Stimulated activated CD4-positive, alpha-beta T cell treated with anti-CD3 and anti-CD28 coated beads, Interleukin-4, amount 100 ng/mL, for 48 hours (primary cell): Measurements from ENCODE around the gene MAP3K5.
A peak's percentile ranks its signal among the peaks of the same experiment; 100 is the strongest.

Experiments
- DNase-seq, 2 donors: peaks; one replicate each; pipeline ENCODE4 v3.0.0-alpha.2; 2020; ENCODE audit warnings: low read depth in 2 of 2

The MAP3K5 gene

DNA sequence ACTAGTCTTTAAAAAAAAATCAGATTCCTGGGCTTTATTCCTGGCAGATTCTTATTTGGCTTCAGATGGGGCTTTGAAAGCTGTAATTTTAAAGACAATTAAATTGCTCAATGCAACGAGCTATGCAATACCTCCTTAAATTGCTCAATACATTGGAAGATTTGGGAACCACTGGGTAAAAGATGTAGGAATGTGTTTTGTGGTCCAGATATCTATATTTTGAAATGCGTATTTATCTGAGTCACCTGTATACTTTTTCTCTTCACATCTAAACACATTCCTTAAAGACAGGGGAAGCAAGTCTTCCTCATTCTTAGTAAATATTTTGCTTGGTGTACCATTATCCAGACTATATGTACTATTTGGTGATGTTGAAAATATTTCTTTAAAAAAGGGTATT lies 212.5 kb downstream of the MAP3K5 start:
- no peak for DNase-seq

GRCh38 chr6:136576821-136577220 lies 215.5 kb downstream of the MAP3K5 start:
- DNase-seq, result no peak

DNA sequence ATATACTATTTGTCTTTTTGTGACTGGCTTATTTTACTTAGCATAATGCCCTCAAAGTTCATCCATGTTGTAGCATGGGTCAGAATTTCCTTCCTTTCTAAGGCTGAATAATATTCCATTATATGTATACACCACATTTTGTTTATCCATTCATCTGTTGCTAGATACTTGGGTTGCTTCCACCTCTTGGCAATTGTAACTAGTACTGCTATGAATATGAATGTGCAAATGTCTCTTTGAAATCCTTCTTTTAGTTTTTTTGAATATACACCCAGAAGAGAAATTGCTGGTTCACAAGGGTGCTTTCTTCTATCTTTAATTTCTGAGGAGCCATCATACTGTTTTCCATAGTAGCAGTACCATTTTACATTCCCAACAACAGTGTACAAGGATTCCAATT lies 220.8 kb downstream of the MAP3K5 start:
- DNase-seq, result no peak

- no peak for DNase-seq
Observed at GRCh38 chr6:136571065-136571464, 221.2 kb downstream of the MAP3K5 start.

DNA sequence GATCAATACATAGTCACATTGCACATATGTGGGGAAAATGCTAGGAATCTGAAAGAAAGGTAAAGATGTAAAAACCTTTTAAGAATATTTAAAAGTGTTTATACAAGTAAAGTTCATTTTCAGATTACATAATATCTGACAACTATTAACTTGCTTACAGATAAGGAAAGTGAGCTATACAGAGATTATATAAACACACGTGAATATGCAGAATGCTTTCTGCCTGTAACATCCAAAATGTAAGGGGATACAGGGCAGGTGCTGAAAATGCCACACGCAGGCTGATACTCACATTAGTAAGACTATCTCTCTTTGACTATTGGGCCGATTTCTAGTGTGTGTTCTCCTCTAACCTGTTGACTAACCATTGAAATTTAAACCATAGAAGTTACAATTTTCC lies 224.1 kb downstream of the MAP3K5 start:
- DNase-seq, result no peak

GRCh38 chr6:136567688-136568087 lies 224.6 kb downstream of the MAP3K5 start:
- DNase-seq, result no peak

GRCh38 chr6:136566851-136567250 lies 225.4 kb downstream of the MAP3K5 start:
- DNase-seq, result no peak

DNA sequence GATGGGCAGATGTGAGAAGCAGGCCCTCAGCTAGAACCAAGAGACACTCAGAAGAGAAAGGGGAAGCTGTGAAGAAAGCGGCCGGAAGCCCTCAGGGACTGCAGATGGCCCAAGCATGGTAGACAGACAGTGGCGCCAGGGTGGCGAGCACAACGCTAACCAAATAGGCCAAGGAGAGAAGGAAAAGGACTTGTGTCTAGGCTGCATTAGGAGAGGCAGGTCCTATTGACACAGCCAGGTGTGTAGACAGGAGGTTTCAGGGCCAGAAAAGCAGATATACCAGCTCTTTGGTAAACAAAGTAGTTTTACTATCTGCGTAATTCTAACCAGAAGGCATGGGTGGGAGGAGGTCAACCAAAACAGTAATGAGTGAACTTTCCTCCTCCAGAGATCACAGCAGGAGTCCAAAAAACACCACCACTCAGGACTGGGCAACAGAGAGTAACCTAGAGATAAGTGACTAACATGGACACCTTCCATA lies 226.2 kb downstream of the MAP3K5 start:
- DNase-seq, result no peak

- no peak for DNase-seq
Observed at GRCh38 chr6:136564180-136564579, 228.1 kb downstream of the MAP3K5 start.

- DNase-seq, result no peak
Observed at GRCh38 chr6:136563386-136564152, 228.7 kb downstream of the MAP3K5 start.

- no peak for DNase-seq
Observed at GRCh38 chr6:136562211-136562610, 230.1 kb downstream of the MAP3K5 start.

- no peak for DNase-seq
Observed at GRCh38 chr6:136553166-136553787, 239.0 kb downstream of the MAP3K5 start.

GRCh38 chr6:136552054-136552453 lies 240.2 kb downstream of the MAP3K5 start:
- DNase-seq, result no peak

DNA sequence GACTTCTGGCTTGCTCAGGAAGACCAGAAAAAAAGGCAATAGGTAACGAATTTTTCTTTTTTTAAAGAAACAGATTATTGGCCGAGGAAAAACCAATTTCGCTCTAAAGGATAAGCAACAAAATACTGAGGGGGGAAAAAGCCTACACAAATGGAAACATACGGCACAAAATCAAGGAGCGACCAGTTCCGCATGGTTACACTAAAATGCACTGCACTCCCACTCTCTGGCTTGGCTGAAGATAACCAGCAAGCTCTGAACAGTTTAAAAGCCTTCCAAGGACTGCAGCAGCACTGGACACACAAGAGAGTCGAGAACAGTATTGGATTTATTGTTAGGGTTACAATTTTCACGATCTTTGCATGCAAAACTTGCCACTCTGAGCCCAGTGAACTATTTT lies 241.2 kb downstream of the MAP3K5 start:
- no peak for DNase-seq

GRCh38 chr6:136550330-136551071 lies 241.8 kb downstream of the MAP3K5 start, which contains the start of gene MAP7:
MAP7 (minus strand) TSS chr6:136550422; CDS start chr6:136550408, 14 bp downstream.
- DNase-seq, result peak; percentile 39 to 56

GRCh38 chr6:136550045-136550329 lies 242.3 kb downstream of the MAP3K5 start:
- no peak for DNase-seq

DNA sequence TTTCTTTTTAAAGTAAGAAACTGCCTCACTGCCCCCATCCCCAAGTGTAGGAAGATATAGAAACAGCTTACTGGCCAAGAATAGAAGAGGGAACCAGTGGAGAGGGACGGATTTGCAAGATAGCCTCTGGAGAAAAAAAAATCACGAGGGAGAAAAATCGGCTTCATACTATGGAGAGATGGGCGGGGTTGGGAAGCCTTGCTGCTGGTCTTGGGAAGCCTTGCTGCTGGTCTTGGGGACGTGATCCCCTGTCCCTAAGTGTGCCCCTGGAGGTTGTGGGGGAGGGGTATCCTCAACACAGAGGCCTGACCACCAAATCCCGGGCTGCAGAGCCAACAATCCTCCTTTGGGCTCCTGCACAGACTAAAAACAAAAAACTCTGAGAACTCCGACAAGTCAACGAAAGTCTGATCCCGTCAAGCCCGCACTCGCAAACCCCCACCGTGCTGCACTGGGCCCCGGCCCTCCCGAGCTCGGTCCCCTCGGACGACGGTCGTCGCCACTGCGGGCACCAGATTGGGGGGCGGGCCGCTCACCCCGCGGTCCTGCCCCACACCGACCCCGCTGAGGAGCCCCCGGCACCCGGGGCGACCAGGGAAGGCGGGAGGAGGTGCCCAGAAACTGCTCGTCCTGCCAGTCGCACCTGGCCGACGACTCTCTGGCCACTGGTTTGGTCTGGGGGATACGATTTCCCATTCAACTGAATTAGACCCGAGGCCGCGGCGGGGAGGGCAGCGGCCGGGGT lies 242.8 kb downstream of the MAP3K5 start:
- DNase-seq, result no peak

DNA sequence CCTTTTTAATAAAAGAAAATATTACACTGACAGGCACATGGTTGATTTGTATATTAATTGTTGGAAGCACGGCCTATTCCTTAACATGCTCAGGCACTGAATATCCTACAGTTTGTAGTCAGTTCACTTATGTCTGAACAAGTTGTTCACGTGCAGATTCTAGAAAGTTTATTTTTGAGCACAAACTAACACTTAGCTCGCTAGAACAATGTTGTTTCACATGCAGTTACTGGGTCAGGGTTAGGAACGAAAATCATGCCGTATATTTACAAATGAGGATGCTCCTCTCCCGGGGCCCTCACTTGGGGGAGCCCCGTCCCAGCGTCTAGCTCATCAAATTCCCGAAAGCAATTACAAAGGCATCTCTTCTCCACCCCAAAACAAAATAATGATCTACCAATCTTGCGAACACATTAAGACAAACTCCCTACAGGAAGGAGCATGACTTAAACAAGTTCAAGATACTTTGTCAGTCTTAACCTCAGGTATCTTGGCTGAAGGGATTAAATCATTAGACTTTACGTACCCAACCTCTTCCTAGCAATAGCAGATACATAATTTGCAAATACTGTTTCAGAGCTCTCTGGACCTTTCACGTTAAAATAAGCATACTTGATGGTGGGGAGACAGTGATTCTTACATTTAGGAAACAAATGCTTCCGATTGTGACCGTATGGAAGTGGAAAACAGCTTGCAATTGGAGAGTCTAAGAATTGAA lies 243.5 kb downstream of the MAP3K5 start:
- DNase-seq, result no peak

DNA sequence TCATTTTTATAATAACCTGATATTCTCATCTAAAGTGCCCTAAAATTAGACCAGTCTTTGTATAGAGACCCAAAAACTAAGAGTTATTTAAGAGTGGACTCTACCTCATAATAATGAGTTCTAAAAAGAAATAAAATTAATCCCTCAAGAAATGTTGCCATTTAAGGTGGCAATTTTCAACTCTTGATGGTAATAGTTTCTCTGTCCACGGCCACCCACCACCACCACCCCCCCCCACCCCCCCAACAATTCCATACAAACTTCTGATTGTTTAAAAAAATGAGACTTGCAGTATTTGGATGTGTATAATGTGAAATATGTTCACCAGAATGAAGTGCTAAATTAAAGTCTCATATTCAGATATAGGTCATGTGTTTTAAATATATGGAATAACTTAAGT lies 244.4 kb downstream of the MAP3K5 start:
- no peak for DNase-seq

DNA sequence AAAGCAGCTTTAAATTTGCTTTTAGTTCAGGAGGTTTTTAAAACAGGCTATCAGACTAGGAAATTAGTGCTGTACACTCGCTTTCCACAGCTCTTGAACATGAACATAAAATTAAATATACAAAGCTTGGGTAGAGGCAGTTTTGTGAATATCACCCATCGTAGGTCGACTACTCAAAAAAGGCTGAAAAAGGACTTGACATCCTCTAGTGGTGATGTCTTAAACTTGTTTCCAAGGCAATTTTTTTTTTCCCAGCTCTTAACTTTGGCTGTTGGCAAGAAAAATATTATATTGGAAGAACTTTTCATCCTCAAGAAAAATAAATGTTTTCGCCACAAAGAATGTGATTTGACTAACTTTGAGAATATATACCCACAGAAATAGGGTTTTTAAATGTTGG lies 244.9 kb downstream of the MAP3K5 start:
- no peak for DNase-seq

DNA sequence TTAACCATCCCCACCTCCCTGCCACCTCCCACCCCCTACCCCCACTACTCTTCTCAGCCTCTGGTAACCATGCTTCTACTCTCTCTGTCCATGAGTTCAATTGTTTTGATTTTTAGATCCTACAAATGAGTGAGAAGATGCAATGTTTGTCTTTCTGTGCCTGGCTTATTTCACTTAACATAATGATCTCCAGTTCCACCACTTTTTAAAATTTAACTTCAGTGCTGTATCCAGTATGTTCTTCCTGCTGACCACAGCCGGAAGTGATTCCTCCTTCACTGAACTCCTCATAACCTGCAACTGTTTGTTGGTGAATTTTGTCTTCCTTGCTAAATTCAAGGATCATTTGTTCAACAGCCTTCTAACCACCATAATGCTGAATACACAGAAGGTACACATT lies 245.9 kb downstream of the MAP3K5 start:
- DNase-seq, result no peak
